GM21381 (cell line): ENCODE data around the gene SLC25A47.
"Not testable (repeated sequence)": the region's sequence is repeated elsewhere in the genome, so short reads cannot be mapped to it uniquely, and the experiment has no call there.

Experiments
- ATAC-seq: cut with Tn5 transposase; IDR thresholded peaks from one replicate; pipeline ENCODE4 v1.9.1; 2021; ENCODE audit warnings: mild to moderate bottlenecking, moderate library complexity; ENCODE audit not compliant: unreplicated experiment

Gene SLC25A47, protein sequence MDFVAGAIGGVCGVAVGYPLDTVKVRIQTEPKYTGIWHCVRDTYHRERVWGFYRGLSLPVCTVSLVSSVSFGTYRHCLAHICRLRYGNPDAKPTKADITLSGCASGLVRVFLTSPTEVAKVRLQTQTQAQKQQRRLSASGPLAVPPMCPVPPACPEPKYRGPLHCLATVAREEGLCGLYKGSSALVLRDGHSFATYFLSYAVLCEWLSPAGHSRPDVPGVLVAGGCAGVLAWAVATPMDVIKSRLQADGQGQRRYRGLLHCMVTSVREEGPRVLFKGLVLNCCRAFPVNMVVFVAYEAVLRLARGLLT

DNA sequence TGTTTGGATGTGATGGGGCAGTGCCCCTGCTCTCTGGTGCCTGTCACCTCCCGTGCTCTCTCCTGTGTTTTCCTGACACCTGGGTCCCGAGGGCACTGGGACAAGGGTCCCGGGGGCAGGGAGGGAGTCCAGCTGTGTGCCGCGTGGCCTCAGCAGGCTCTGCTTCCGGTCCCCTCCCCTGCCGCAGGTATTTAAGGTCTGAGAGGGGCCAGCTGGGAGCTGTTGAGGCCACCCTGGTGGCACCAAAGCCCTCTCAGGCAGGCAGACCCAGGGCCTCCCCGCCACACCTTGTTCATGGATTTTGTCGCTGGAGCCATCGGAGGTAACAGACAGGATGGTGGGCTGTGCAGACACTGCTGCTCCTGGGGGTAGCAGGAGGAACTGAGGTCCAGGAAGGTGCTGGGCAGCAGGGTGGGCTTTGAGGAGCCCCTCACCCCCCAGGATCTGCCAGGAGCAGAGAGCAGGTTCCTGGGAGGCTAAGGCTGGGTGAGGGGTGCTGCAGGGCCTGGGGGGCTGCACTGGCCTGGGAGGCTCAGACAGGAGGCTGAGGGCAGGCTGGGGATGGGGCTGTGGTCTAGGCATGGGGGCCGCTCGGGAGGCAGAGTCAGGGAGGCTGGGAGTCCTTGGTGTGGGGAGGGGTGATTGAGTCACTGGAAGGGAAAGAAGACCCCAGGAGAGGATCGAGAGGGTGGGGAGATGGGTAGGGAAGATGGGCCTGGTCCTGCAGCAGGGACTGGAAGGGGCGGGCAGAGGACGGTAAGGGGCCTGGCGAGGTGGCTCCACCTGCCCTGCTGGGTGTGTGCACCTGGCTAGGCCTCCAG is at the start of gene SLC25A47:
Gene SLC25A47, plus strand, starts transcription at position 219 of the 821 bp plus-strand sequence. Its CDS starts 76 bp downstream, at position 295.
- no peak for ATAC-seq

- ATAC-seq: no peak
These were observed 48.9 kb upstream of the SLC25A47 start for GRCh38 chr14:100274250-100274649.

- ATAC-seq: no peak
These were observed 47.9 kb upstream of the SLC25A47 start for GRCh38 chr14:100275214-100275613.

DNA sequence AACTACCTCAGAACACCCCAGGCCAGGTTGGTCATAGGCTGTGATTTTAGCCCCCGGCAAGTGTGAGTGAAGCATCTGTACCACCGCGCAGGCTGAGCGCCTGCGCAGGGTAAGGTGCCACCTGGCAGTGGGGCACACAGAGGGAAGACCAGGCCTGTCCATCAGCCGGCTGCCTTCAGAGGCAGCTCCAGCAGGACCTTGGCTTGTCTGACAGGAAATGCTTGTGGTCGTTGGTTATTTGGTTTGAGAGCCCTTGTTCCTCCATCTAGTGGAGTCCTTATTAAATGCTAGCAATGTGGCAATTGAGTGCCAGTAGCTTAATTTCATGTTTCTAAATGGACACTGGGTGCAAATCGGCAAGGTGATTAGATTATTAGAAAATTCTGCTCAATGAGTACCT is 44.4 kb upstream of the SLC25A47 start:
- peak; percentile 65 for ATAC-seq

DNA sequence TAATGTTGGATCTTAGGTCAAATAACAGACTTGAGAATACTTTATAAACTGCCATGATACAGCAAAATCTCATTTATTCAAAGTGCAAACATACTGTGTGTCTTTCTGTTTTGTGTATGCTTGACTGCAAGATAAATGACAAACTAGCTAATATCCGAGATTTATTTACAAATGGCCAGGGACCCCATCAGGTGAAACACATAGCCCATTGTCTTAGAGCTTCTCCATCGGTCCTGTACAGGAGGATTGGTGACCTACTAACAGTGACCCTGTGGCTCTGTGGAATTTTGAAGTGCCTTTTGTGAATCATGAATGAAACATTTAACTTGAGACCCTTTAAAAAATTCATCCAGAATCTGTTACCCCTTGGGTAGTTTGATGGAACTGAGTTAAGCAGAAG is 44.0 kb upstream of the SLC25A47 start:
- ATAC-seq: no peak

- no peak for ATAC-seq
These were observed 43.6 kb upstream of the SLC25A47 start for GRCh38 chr14:100279563-100279962.

DNA sequence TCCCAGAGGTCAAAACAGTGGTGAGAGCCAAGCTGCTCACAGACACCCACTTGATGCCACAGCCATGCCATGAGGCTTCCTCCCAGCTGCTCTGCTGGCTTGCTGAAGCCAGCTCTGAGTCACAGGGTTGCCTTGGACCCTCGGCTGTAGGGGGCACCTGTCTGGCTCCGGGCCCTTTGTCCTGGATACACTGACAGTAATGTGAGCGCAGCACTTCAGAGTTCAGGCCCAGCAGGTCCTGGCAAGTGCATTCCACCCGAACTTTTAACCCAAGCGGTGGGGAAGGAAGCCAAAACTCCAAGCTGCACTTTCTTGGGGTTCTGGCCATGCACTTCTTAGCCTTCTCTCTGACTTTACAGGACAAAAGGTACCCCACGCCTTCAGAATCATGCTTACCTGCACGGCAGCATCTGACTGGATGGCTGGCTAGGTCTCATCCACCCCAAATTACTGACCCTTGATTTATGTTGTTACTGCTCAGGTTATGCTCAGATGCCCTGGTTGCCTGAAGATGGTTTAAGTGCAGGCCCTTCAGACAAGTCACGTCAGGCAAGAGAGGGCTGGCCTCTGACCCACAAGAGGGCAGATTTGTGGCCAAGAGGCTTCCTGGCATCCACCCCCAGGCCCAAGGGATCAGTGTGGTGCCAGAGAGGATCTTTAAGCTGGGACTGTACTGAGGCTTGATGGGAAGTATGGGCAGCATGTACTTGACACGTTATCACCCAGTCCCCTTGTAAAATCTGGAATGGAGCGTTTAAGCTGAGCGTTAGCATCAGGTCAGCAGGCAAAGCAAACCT is 41.7 kb upstream of the SLC25A47 start:
- ATAC-seq: no peak

DNA sequence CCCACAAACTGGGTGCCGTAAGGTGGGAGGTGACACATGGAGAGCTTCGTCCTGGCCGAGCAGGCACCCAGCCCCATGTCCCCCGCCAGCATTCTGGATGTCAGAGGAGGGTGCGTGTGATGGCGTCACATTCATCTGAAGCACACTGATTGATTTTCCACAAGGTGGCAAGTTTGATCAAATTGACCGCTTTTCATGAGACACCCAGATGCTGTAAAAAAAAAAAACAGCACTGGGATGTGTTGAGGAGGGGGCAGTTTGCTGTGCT is 41.1 kb upstream of the SLC25A47 start:
- ATAC-seq: no peak

GRCh38 chr14:100282766-100283419 is 40.2 kb upstream of the SLC25A47 start:
- ATAC-seq: no peak

- not testable (repeated sequence) for ATAC-seq
These were observed 39.7 kb upstream of the SLC25A47 start for GRCh38 chr14:100283436-100283835.

DNA sequence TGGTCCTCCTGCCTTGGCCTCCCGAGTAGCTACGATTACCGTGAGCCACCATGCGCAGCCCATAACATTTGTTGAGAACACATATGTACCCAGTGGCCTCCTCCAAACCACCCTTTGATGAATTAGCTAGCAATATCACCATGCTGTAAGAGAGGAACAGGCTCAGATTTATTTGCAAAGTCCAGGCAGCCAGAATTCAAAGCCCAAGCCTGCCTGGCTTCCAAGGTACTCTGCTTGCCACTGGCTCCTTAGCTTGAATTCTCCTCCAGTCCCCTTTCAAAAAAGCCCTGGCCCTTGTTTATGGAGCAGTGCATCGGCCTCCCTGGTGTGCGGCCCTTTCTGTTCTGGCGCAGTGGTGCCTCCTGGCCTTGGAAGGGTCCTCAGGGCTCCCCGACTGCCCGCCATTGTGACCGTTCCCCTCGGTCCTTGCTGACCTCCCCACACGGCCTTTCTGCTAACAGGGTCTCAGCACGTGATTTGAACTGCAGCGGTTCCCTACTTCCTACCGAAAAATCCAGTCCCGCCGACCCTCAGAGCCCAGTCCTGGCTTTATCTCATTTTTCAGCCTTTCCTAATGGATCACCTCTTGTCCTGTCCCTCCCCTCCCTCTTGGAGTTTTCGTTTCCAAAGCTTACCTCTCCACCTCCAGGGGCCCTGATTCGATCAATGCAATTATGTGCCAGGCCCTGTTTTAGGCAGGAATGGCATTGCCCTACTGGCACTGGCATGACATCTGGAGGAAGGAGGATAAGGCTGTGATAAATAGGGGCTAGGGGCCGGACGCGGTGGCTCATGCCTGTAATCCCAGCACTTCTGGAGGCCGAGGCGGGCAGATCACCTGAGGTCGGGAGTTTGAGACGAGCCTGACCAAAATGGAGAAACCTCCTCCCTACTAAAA is 38.9 kb upstream of the SLC25A47 start:
- no peak for ATAC-seq

- ATAC-seq: peak; percentile 85
These were observed 37.9 kb upstream of the SLC25A47 start for GRCh38 chr14:100285021-100285912.

DNA sequence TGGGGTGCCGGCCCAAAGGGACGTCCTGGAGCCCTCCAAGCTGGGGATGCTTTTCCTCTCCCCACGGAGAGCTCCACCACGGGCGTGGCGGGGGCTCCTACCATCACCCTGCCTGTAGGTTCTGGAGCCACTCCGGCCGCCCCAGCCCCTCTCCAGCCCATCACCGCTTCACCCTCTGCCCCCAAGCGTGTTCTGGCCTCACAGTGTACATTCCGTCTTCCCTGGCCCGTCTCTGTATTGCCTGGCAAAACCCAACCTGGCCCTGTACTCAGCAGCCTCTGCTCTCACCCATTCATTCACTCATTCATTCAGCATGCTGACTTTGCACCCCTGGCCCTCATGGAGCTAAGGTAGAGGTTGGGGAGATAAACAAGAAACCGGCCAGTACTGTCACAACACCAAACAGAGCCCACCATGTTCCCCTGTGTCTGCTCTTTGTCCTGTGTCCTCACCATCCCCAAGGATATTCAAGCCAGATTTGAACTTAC is 37.2 kb upstream of the SLC25A47 start:
- no peak for ATAC-seq

DNA sequence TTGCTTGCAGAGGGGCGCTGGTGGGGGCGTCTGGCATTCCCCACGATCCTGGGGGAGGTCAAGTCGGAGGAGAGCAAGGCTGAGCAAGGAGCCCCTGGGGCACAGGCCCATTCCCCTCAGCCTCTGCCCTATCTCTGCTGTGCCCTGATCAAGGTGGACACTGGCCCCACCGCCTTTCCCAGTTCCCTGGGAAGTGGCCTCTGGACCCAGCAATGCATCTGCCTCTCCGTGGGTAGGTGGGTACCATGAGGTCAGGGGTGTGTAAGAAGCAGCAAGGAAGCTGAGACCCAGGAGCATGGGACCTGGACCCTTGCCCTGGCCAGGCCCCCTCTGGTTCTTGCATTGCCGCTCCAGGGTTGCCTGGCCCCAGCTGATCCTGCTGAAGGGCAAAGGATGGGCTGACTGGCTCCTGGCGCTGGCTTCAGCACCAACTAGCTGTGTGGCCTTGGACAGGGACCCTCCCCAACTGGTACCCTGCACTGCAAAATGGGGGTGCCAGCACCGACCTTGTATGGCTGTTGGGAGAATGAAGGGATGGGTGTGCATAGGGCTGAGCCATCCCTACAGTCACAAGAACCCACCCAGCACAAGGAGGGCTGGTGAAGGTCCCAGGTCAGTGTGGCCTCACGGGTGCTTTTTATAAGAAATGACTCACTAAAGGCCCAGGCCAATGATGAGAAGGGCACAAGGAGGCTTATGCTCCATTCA is 36.5 kb upstream of the SLC25A47 start:
- no peak for ATAC-seq

GRCh38 chr14:100287202-100287997 is 35.7 kb upstream of the SLC25A47 start:
- no peak for ATAC-seq

DNA sequence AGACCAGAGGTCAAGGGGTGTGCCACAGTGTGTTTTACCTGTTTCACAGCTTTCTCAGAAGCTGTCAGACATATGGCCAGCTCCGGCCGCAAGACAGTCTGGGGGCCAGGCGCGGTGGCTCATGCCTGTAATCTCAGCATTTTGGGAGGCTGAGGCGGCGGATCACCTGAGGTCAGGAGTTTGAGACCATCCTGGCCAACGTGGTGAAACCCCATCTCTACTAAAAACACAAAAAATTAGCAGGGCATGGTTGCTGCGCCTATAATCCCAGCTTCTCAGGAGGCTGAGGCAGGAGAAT is 35.2 kb upstream of the SLC25A47 start:
- not testable (repeated sequence) for ATAC-seq

DNA sequence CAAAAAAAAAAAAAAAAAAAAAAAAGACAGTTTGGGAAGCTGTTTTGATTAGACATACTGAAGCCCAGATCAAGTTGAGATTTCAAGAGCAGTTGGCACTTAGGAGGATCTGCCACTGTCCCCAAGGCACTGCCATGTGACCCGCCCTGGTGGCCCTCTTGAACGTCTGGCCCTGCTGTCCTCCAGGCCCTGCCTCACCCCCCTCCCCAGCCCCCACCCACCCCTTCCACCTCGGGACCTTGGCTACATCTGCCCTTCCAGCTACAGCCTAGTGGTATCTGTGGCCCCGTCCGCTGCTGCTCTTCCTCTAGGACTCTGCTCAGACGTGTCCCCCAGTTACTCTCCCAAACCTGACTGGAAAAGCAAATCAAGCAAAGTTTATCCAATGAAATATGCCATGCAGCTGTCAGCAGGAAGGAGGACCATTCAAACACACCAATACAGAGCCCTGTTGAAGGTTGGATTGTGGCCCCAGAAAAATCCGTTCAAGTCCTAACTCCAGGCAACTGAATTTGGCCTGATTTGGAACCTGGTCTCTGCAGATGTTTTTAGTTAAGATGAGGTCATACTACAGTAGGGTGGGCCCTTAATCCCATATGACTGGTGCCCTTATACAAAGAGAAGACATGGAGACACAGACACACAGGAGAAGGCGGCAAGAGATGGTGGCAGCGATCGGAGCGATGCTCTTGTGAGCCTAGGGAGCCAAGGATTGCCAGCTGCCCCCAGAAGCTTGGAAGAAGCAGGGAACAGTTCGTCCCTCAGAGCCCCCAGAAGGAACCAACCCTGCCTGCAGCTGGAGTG is 34.6 kb upstream of the SLC25A47 start:
- no peak for ATAC-seq
